ENCODE results near the gene ZMIZ1. TPM values are rescaled to one million over a fixed set of nuclear protein-coding genes. Genes with fewer than 3 reads are reported as not detected.

Gene ZMIZ1
- total RNA-seq, 2 experiments from 2014 or later, result 27.3 to 28.2 TPM

DNA sequence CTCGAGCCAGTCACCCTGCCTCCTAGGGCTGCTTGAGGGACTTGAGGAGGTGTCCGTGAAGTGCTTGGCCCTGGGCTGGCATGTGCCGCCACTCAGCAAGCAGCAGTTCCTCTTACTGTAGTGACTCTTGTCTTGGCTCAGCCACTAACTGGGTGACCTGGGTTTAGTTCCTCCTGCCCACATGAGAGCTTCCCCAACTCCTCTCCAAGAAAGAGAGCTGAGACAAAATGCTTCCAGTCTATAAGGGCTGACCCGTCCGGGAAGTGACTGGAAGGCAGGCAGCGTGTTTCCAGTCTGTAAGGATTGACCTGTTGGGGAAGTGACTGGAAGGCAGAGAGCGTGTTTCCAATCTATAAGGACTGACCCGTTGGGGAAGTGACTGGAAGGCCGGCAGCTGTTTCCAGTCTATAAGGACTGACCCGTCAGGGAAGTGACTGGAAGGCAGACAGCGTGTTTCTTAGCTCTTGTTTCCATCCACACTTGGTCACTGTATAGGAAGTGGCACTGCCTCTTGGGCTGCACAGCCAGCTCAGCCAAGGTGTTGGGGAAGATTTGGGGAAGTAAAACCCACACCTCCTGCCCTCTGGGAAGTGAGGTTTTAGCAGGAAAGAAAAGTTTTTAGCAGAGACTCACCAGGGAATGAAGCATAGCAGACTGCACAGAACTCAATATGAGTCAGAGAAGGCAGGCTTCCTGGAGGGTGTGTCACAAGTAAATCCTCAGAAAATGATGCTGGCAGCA is 225.2 kb downstream of the ZMIZ1 start:
- Mint-ChIP-seq H3K4me3 (no peak overlapping the region), H3K9me3 (no peaks in the 10 kb centered on the region), H3K27me3 (no peaks in the 10 kb centered on the region), H3K27ac (no peak overlapping the region), H3K36me3 (peaks cover 15% of the 10 kb centered on the region), H3K4me1 (peaks cover 9% of the 10 kb centered on the region)
- DNase-seq, result no peak

DNA sequence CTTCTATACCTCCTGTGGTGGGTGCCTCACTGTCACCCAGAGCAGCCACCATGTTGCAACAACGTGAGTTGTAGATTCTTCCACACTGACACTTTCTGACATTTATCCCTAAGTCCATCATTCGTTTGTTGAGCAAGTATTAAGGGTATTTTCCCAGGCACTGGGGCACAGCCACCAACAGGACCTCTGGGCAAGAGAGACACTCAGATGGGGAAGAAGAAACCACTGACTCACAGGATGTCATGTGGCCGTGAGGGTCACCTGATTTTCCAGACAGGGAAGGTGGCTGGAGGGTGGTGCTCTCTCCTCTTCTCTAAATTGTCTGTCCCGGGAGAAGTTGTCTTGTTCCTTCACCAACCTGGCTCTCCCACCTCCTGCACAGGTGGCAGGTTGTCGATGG is 226.8 kb downstream of the ZMIZ1 start:
- Mint-ChIP-seq H3K4me1 (peaks cover 9% of the 10 kb centered on the region), H3K36me3 (peaks cover 24% of the 10 kb centered on the region), H3K4me3 (no peak overlapping the region), H3K27me3 (no peaks in the 10 kb centered on the region), H3K27ac (no peak overlapping the region), H3K9me3 (no peaks in the 10 kb centered on the region)
- no peak for DNase-seq

DNA sequence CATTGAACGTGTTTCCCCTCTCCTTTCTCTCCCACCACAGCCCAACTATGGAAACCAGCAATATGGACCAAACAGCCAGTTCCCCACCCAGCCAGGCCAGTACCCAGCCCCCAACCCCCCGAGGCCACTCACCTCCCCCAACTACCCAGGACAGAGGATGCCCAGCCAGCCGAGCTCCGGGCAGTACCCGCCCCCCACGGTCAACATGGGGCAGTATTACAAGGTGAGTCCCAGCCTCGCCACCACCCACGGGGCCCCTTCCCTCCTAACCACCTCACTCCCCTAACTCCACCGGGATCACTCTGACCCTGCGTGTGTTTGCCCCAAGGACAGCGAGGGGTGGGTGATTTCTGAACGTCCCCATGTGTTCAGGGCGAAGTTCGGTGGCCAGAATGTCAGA is 227.7 kb downstream of the ZMIZ1 start:
- H3K27me3 Mint-ChIP-seq, result no peaks in the 10 kb centered on the region
- no peak for DNase-seq
- no peaks in the 10 kb centered on the region for H3K9me3 Mint-ChIP-seq
- no peak overlapping the region for H3K27ac Mint-ChIP-seq
- peaks cover 9% of the 10 kb centered on the region for H3K4me1 Mint-ChIP-seq
- H3K36me3 Mint-ChIP-seq, result peaks cover 30% of the 10 kb centered on the region
- no peak overlapping the region for H3K4me3 Mint-ChIP-seq

DNA sequence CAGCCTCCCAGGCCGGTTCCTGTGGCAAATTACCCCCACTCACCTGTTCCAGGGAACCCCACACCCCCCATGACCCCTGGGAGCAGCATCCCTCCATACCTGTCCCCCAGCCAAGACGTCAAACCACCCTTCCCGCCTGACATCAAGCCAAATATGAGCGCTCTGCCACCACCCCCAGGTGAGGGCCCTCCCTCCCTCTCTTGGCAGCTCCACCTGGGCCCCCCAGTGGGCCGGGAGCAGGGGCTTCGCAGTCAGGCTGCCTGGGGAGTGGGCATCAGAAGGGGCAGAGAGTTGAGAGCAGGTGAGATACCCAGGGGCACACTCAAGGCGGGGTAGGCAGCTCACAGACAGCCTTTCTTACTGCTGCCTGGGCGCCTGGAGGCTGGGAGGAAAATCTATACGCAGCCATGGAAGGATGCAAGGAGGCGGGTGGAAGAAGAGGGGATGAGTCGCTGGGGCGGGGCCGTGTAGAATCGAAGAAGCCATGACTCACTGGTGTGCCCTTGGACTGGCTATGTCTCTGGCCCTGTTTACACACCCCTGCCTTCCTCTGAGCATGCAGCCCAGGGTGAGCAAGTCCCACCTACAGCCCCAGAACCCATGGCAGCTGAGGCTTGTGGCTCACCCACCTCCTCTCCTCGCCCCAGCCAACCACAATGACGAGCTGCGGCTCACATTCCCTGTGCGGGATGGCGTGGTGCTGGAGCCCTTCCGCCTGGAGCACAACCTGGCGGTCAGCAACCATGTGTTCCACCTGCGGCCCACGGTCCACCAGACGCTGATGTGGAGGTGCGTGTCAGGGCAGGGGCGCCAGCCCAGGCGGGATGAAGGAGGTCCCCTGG is 229.9 kb downstream of the ZMIZ1 start:
- Mint-ChIP-seq H3K27ac (no peak overlapping the region), H3K4me1 (peaks cover 9% of the 10 kb centered on the region), H3K27me3 (no peaks in the 10 kb centered on the region), H3K36me3 (peaks cover 33% of the 10 kb centered on the region), H3K4me3 (no peak overlapping the region), H3K9me3 (no peaks in the 10 kb centered on the region)
- peak; percentile 58 for DNase-seq

DNA sequence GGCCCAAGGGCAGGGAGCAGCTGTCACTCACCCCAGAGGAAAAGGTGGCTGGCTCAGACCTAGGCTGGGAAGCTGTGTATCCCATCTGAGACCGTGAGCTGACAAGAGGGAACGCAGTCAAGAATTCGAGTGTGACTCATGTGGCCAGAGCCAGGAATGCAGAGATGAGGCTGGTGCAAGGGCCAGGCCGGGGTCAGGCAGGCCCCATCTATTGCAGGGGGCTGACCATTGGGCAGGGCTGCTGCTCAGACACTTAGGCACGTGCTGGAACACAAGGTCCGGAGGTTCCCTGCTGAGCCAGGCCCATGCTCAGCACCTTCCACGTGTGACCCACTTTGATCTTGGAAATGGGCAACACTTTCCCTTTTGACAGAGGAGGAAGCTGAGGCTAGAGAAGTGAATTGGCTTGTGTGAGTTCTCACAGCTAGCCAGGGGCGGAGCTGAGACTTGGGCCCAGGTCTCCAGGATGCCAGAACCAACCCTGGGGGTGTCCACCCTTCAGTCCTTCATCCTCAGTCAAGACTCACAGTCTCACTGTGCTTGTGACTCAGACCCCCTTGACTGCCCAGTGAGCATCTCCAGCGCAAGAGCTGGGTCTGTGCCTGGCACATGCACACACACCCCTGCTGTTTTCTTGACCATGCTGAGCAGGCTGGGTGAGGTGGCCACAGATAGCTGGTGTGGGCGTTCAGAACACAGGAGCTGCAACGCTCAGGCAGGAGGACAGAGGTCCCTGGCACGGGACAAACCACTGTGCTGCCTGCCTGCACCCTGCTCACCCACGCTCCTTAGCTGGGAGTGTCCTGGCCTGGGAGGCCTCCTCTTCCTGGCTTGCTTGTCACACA is 230.9 kb downstream of the ZMIZ1 start:
- Mint-ChIP-seq H3K4me3 (no peak overlapping the region), H3K4me1 (peaks cover 9% of the 10 kb centered on the region), H3K27ac (no peak overlapping the region), H3K27me3 (no peaks in the 10 kb centered on the region), H3K36me3 (peaks cover 32% of the 10 kb centered on the region), H3K9me3 (no peaks in the 10 kb centered on the region)
- no peak for DNase-seq

DNA sequence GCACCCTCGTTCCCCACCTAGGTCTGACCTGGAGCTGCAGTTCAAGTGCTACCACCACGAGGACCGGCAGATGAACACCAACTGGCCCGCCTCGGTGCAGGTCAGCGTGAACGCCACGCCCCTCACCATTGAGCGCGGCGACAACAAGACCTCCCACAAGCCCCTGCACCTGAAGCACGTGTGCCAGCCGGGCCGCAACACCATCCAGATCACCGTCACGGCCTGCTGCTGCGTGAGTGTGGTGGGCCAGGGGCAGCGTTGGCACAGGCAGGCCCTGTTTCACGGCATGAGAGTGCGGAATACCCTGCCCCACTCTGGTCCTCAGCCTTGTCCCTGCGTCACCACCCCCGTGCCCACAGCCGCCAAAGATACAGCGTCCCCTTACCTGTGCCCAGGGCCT is 231.9 kb downstream of the ZMIZ1 start:
- no peak for DNase-seq
- no peak overlapping the region for H3K4me3 Mint-ChIP-seq
- peaks cover 3% of the 10 kb centered on the region for H3K4me1 Mint-ChIP-seq
- H3K27ac Mint-ChIP-seq, result no peak overlapping the region
- no peaks in the 10 kb centered on the region for H3K27me3 Mint-ChIP-seq
- peaks cover 31% of the 10 kb centered on the region for H3K36me3 Mint-ChIP-seq
- no peaks in the 10 kb centered on the region for H3K9me3 Mint-ChIP-seq

DNA sequence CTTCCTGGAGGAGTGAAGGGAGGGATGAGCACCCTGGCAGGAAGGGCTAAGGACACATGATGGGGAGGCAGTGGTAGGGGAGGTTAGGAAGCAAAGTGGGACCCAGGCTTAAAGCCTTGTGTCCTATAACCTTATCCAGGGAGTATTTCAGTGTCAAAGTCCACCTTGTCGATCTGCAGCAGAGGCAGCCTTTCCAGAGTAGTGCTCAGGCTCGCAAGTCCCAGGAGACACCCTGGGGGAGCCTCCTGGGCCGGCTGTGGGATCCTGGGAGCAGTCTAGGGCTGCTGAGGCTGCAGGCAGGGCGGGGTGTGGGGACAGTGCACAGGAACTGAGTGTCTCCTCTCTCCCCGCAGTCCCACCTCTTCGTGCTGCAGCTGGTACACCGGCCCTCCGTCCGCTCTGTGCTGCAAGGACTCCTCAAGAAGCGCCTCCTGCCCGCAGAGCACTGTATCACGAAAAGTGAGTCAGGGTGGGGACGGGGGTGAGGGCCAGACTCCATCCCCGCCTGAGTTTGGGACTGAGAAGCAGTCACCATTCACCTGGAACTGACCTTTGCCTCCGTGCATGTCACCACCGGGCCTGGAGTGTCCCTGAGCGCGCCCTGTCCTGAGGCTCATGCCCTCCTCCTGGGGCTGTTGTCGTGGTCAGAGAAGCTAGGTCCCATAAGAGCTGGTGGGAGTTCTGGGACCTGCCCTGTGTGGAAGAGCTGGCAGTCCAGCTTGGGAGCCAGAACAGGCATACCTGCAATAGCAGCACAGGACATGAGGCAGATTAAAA is 233.2 kb downstream of the ZMIZ1 start:
- no peak overlapping the region for H3K27ac Mint-ChIP-seq

DNA sequence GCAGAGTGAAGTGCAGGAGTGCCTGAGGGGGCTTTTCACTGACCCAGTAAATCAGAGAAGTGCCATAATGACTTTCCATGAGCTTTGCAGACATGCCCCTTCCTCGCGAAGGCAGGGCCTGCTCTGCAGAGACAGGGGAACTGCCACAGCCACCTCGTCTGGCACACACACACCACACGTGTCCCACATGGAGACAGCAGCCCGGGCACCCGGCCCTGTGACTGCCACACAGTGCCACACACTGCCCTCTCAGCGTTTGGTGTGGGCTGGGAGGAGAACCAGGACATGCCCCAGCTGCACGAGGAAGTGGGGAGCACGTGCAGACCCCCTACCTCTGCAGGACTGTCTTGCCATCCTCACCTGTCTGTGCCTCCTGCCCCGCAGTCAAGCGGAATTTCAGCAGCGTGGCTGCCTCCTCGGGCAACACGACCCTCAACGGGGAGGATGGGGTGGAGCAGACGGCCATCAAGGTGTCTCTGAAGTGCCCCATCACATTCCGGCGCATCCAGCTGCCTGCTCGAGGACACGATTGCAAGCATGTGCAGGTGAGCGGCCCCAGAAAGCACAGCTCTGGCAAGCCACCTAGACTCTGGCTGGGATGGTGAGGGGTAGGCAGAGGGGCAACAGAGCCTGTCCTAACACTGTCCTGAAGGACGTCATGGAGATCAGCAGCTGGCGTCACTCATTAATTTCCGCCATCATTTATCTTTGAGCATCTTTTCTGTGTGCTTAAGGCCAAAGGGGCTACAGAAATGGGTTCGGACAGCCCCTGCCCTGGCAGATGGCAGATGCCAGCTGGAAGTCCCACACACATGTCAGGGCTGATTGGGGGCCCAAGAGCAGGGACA is 235.1 kb downstream of the ZMIZ1 start:
- Mint-ChIP-seq H3K4me3 (no peak overlapping the region), H3K9me3 (no peaks in the 10 kb centered on the region), H3K4me1 (peaks cover 1% of the 10 kb centered on the region), H3K27me3 (no peaks in the 10 kb centered on the region), H3K27ac (no peak overlapping the region), H3K36me3 (peaks cover 30% of the 10 kb centered on the region)
- no peak for DNase-seq

More for the DNA sequence above, 233.2 kb downstream of the ZMIZ1 start:
- peaks cover 2% of the 10 kb centered on the region for H3K4me1 Mint-ChIP-seq
- no peak for DNase-seq
- no peaks in the 10 kb centered on the region for H3K27me3 Mint-ChIP-seq
- H3K36me3 Mint-ChIP-seq, result peaks cover 33% of the 10 kb centered on the region
- no peak overlapping the region for H3K4me3 Mint-ChIP-seq
- no peaks in the 10 kb centered on the region for H3K9me3 Mint-ChIP-seq

DNA sequence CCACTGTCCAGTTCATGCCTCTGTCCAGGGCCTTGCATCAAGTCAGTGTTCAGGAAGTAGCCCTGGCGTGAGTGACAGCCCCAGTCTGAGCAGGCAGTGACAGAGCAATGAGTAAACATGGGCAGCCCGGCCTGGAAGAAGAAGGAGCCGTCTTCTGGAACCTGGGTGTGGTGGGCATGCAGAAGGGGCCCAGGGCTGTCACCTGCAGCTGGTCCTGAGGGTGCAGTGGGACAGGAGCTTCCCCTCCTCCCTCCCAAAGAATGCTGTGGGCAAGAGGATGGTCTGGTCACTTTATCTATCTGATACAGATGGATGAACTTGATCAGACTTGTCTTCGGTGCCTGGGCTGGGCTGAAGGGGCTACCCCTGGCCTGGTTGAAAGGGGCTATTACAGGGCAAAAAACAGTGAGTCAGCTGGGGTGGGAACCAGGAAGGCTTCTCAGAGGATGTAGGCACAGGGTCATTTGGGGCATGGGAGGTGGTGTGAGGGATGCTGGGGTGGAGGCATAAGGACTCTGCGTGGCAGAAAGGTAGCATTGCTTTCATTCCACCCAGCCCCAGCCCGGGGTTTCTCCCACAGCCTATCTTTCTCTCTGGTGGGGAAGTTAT is 235.8 kb downstream of the ZMIZ1 start:
- H3K36me3 Mint-ChIP-seq, result peaks cover 29% of the 10 kb centered on the region
- no peak for DNase-seq
- no peaks in the 10 kb centered on the region for H3K9me3 Mint-ChIP-seq
- no peaks in the 10 kb centered on the region for H3K27me3 Mint-ChIP-seq
- no peak overlapping the region for H3K4me3 Mint-ChIP-seq
- no peak overlapping the region for H3K27ac Mint-ChIP-seq
- no peaks in the 10 kb centered on the region for H3K4me1 Mint-ChIP-seq

DNA sequence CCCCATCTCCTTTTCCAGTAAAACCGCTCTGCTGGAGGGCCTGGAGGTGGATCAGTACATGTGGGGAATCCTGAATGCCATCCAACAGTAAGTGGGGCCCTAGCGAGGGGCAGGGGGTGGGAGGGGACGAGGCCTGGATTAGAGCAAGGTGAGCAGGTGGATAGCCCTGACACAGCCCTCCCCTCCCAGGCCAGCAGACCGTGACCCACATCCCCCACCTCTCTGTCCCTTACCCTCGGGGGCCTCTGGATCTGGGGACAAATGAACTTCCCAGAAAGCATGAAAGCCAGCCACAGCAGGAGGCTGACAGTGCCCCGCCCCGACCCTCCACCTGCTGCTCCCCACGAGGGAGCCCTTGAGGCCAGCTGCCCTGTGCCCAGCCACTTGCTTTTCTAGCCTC is 236.7 kb downstream of the ZMIZ1 start:
- no peaks in the 10 kb centered on the region for H3K4me1 Mint-ChIP-seq
- peaks cover 25% of the 10 kb centered on the region for H3K36me3 Mint-ChIP-seq
- H3K4me3 Mint-ChIP-seq, result no peak overlapping the region
- no peaks in the 10 kb centered on the region for H3K27me3 Mint-ChIP-seq
- DNase-seq, result no peak
- no peaks in the 10 kb centered on the region for H3K9me3 Mint-ChIP-seq
- no peak overlapping the region for H3K27ac Mint-ChIP-seq

DNA sequence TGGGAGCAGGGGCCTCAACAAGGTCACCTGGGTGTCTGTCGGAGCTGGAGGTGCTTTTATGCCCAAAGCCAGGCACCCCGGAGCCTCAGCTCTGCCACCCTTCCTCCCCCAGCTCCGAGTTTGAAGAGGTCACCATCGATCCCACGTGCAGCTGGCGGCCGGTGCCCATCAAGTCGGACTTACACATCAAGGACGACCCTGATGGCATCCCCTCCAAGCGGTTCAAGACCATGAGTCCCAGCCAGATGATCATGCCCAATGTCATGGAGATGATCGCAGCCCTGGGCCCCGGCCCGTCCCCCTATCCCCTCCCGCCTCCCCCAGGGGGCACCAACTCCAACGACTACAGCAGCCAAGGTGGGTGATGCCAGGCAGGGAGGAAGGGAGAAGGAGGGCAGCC is 237.2 kb downstream of the ZMIZ1 start:
- no peak overlapping the region for H3K4me3 Mint-ChIP-seq
- H3K27me3 Mint-ChIP-seq, result no peaks in the 10 kb centered on the region
- peaks cover 21% of the 10 kb centered on the region for H3K36me3 Mint-ChIP-seq
- no peak for DNase-seq
- H3K27ac Mint-ChIP-seq, result no peak overlapping the region
- H3K4me1 Mint-ChIP-seq, result no peaks in the 10 kb centered on the region
- no peaks in the 10 kb centered on the region for H3K9me3 Mint-ChIP-seq

DNA sequence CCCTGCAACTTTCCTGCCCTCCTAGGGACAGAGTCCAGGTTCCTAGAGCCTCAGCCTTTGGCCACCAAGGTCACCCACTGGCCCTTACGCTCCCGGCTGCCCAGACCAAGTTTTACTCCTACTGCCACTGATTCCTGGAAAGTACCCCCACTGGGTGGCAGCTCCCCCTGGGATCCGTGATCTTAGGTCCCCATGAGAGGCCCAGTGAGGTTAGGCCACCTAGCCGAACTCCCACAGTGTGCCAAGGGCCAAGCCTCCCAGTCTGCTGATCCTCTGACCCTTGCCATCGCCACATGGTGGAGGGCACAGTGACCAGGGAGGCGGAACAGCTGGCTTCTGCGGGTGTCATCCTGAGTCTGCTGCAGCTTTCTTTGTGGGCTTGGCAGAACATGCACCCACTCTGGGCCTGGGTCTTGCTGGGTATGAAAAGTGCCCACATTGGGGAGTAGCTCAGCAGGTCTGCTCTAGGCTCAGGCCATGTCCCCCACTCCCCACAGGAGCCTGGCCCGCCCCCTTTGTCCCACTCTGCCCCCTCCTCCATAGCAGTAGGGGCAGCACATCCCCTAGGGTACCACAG is 238.0 kb downstream of the ZMIZ1 start:
- peaks cover 18% of the 10 kb centered on the region for H3K36me3 Mint-ChIP-seq
- H3K4me1 Mint-ChIP-seq, result no peaks in the 10 kb centered on the region
- H3K4me3 Mint-ChIP-seq, result no peak overlapping the region
- H3K9me3 Mint-ChIP-seq, result no peaks in the 10 kb centered on the region
- no peaks in the 10 kb centered on the region for H3K27me3 Mint-ChIP-seq
- H3K27ac Mint-ChIP-seq, result no peak overlapping the region
- no peak for DNase-seq

DNA sequence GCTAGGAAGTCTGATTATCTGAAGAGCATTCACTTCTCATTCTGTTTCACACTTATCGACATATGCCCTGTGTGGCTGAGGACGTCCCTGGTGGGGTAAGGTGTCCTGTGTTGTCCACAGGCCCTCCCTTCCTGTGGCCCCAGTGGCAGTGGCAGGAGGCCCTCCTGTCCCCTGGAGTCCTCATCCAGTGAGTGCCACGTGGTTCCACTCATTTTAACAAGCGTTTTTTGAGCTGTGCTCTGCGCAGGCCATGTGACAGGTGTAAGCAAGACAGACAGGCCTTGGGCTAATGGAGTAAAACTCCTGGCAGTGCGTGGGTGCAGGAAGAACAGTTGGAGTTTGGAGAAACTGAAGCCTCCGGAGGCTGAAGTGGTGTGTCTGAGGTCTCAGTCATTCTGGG is 239.2 kb downstream of the ZMIZ1 start:
- Mint-ChIP-seq H3K36me3 (peaks cover 21% of the 10 kb centered on the region), H3K9me3 (no peaks in the 10 kb centered on the region), H3K27me3 (no peaks in the 10 kb centered on the region), H3K27ac (no peak overlapping the region), H3K4me1 (no peaks in the 10 kb centered on the region), H3K4me3 (no peak overlapping the region)
- no peak for DNase-seq

Data from activated naive CD8-positive, alpha-beta T cell treated with anti-CD3 and anti-CD28 coated beads for 36 hours (primary cell).